Lower leg skin (tissue), 4 donors: ENCODE measurements around the gene FOXP1. TPM values are rescaled to one million over a fixed set of nuclear protein-coding genes. Genes with fewer than 3 reads are reported as not detected.

Source experiments
- DNase-seq, 2 donors: peaks; one replicate each; pipeline ENCODE4 v3.0.0-alpha.2; 2019; ENCODE audit warnings: low spot score in 2 of 2
- H3K4me3 ChIP-seq: fragments of 200-600 bp; sonication (generic); 2 replicates; pipeline ENCODE4 v1.5.1; 2017; ENCODE audit warnings: mild to moderate bottlenecking, low read depth; ENCODE audit not compliant: poor library complexity, severe bottlenecking
- CTCF ChIP-seq, 3 donors: fragments of 450-650 bp; IDR thresholded peaks; one replicate each; pipeline ENCODE4 v1.5.1; 2016; ENCODE audit warnings: antibody characterized with exemption in 3 of 3, mild to moderate bottlenecking in 3 of 3, moderate library complexity in 2 of 3
- POLR2A ChIP-seq, 2 donors: fragments of 450-650 bp; IDR thresholded peaks; one replicate each; pipeline ENCODE4 v1.6.1; 2016 to 2017; ENCODE audit warnings: antibody characterized with exemption in 2 of 2, mild to moderate bottlenecking in 1 of 2, moderate library complexity in 1 of 2
- WGBS, 2 donors: methylation state at CpG; one replicate each; pipeline ENCODE4 v1.1.5; 2018; 5-methylcytosine and 5-hydroxymethylcytosine counted together
- intact Hi-C: fragments of 100-400 bp; cut with DNase I; formaldehyde crosslinking; loops from one replicate; pipeline ENCODE4 v1.15.0; 2023; ENCODE audit warnings: low total_unique reads
- total RNA-seq, 4 donors: library from RNA; depleted of rRNA; stranded (reverse); fragments of >200 nt; gene quantifications; one replicate each; pipeline ENCODE4 v1.1.0, GENCODE V29; 2016

Gene FOXP1
- total RNA-seq, 4 donors from 2014 or later: 46.6 to 66.6 (median 55.2) TPM

- peak in 1 of 2 donors; percentile 69 for DNase-seq
- no peak overlapping the region for H3K4me3 ChIP-seq
- intact Hi-C loops: loop anchor here (10.0 kb wide), 1 partner anchor 131 kb away; no protein-coding TSS in a partner anchor
- WGBS, 2 donors: 35 to 44% methylated on average over 17 of the region's 17 CpGs
- no peak for TF ChIP-seq CTCF (IDR thresholded peaks at IDR 0.05)
- no peak for TF ChIP-seq POLR2A (IDR thresholded peaks at IDR 0.05)
These were observed 139.3 kb downstream of the FOXP1 start for GRCh38 chr3:71444028-71444860.

GRCh38 chr3:71443332-71443731, 140.2 kb downstream of the FOXP1 start:
- no peak for TF ChIP-seq POLR2A (IDR thresholded peaks at IDR 0.05)
- 74 to 83% methylated on average over 8 of the region's 8 CpGs for WGBS, 2 donors
- intact Hi-C loops: loop anchor here (10.0 kb wide), 1 partner anchor 131 kb away; no protein-coding TSS in a partner anchor
- H3K4me3 ChIP-seq: no peak overlapping the region
- no peak for DNase-seq

GRCh38 chr3:71442652-71443042, 140.9 kb downstream of the FOXP1 start:
- H3K4me3 ChIP-seq: no peak overlapping the region
- DNase-seq: no peak
- TF ChIP-seq CTCF (IDR thresholded peaks at IDR 0.05): no peak
- TF ChIP-seq POLR2A (IDR thresholded peaks at IDR 0.05): no peak
- WGBS, 2 donors: 93 to 95% methylated on average over 5 of the region's 5 CpGs
- intact Hi-C loops: loop anchor here (10.0 kb wide), 1 partner anchor 132 kb away; no protein-coding TSS in a partner anchor

- TF ChIP-seq CTCF (IDR thresholded peaks at IDR 0.05) (no peak), POLR2A (IDR thresholded peaks at IDR 0.05) (no peak)
- intact Hi-C loops: loop anchor here (10.0 kb wide), 1 partner anchor 133 kb away; no protein-coding TSS in a partner anchor
- 85 to 89% methylated on average over 11 of the region's 11 CpGs for WGBS, 2 donors
- no peak for DNase-seq
- no peak overlapping the region for H3K4me3 ChIP-seq
These were observed 141.4 kb downstream of the FOXP1 start for GRCh38 chr3:71441925-71442651.

- intact Hi-C loops: loop anchor here (10.0 kb wide), 1 partner anchor 133 kb away; no protein-coding TSS in a partner anchor
- H3K4me3 ChIP-seq: no peak overlapping the region
- DNase-seq: no peak
- TF ChIP-seq POLR2A (IDR thresholded peaks at IDR 0.05) (no peak), CTCF (IDR thresholded peaks at IDR 0.05) (no peak)
- 57 to 58% methylated on average over 9 of the region's 9 CpGs for WGBS, 2 donors
These were observed 142.2 kb downstream of the FOXP1 start for GRCh38 chr3:71441217-71441924.
